ENCODE measurements around the gene VPS26C.
"Not testable (repeated sequence)": the region's sequence is repeated elsewhere in the genome, so short reads cannot be mapped to it uniquely, and the experiment has no call there.

VPS26C gene

DNA sequence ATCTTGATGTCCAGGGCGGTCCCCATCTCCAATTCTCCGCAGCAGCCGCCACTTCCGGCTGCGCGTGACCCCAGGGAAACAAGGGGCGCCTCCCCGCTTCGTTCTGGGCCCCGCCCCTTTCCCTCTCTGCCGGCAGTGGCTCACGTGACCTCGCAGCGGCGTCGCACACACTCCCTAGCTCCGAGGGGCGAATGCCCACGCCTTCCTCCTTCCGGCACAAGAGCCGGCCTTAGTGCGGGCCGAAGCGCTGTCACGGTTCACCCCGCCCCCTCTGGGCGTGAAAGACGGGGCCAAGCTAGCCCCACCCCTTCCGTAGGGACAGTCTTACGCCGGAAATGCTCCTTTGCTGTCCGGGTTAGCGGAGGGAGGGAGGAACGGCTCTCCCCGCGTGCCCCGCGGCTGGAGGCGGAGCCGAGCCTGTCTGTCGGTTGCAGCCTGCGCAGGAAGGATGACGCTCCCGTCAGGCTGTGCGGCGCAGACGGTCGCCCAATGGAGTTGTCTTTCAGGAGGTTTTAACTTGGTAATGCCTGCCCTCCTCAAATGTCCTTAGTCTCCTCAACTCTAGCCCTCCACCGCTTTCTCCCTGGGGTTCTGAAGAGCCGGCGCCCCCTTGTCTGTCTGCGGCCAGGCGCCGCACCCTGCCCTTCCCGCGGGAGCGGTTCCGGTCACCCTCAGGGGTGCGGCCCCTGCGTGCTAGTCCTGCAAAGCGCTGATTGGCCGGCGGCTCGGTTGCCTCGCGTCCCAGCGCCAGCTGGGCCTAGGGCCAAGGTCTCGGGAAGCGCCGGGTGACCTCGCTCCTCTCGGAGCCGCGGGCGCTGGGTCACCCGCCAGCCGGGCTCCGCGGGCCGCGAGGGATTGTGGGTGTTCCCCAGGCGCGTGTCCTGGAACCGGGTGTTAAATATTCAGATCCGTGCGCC is at the start of gene VPS26C:
Gene VPS26C (minus strand): TSS at position 66 of the 917 bp plus-strand sequence. CDS start 40 bp downstream, at position 26.
- peak; percentile 97 for DNase-seq (ENCODE audit: low read depth)

DNA sequence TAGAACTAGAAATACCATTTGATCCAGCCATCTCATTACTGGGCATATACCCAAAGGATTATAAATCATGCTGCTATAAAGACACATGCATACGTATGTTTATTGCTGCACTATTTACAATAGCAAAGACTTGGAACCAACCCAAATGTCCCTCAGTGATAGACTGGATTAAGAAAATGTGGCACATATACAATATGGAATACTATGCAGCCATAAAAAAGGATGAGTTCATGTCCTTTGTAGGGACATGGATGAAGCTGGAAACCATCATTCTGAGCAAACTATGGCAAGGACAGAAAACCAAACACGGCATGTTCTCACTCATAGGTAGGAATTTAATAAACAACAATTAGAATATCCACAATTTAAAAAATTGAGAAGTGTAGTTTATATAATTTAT is 48.9 kb upstream of the VPS26C start:
- DNase-seq (ENCODE audit: low read depth): not testable (repeated sequence)

DNA sequence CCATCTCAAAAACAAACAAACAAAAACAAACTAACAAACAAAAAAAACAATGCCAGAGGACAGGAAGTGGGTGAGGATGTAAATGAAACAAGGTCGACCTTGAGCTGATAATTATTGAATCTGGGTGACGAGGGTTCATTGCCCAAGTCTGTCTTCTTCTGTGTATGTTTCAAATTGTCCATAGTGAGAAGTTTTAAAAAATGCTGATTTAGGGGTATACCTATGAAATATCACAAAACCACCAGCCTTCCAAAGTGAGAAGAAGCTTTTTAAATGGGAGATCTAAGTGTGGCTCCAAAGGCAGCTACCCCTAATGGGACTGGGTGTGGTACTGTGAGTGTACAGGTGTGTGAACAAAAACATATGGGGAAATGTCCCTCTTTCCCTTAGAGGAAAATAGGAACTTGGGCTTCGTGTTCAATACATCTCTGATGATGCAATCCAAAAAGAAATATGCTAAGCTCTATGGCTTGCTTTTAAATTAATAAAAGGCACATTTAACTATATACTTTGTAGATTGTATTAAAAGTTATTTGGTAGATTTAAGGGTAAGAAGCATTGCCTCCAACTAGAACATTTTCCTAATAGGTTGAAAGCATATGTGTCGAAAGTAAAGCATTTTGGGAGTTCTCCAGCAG is 33.1 kb upstream of the VPS26C start:
- no peak for DNase-seq (ENCODE audit: low read depth)

DNA sequence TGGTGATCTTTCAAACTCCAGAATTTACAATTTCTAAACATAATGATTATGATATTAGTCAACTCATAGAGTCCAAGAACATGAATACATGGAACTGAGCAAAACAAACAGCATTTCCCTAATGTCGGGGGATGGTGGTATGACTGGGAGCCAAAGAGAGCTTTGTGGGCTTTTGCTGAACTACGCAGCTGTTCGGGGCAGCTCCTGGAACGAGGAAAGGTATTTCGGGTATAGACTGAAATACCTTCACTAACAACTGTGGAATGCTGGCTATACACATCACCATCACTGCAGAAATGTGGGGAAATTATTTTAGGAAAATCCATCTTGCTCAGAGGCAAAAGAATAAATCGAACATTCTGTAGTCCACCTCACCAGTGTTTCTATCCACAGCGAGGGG is 30.2 kb upstream of the VPS26C start:
- DNase-seq (ENCODE audit: low read depth): no peak

DNA sequence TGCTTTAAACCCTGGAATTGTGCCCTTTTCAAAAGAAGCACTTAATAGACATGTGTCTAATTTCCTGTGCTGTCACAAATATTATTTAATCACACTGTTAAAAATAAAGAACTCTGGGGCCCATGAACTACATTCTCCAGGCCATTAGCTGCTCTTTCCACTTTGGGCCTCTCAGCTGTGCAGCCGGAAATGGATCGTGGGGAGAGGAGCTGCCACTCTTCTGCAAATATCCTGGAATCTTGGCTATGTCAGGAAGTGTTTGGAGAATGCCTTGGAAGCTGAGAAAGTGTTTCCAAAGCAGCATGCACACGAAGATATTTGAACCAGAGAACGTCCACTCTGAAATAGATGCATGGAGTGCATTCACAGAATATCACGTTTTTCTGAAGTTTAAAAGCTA is 27.5 kb upstream of the VPS26C start:
- no peak for DNase-seq (ENCODE audit: low read depth)

DNA sequence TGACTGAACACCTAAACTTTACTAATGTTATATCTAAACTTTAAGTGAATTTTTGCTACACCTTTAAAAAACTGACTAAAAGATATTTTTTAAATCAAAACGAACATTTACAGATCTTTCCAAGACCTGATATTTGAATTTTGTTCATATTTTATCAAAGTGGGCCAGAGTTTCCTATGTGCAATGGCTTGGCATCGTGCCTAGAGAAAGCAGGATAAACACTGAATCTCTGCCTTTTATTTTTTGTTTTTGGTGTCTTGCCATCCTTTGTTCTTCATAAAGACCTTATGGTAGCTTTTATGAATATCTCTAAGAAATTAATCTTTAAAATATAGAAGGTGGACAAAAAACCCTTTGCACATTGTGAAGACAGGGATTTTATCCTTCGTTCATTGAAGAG is 25.8 kb upstream of the VPS26C start:
- no peak for DNase-seq (ENCODE audit: low read depth)

DNA sequence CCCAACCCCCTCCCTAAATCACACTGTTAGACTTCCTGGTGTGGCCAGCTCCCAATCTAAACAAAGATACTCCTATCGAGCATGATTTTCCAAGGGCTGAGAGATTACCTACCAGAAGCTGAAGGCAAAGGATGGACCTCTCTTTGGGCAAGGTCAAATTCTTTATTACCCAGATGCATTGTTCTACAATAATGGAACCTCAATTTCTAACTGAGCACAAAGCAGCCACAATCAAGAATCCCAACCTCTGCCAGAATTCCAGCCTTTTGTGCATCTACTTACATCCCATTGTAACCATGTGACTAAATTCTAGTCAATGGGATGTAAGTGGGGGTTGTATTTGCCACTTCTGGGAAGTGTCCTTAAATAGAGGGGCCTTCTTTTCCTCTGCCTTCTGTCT is 24.9 kb upstream of the VPS26C start:
- no peak for DNase-seq (ENCODE audit: low read depth)

DNA sequence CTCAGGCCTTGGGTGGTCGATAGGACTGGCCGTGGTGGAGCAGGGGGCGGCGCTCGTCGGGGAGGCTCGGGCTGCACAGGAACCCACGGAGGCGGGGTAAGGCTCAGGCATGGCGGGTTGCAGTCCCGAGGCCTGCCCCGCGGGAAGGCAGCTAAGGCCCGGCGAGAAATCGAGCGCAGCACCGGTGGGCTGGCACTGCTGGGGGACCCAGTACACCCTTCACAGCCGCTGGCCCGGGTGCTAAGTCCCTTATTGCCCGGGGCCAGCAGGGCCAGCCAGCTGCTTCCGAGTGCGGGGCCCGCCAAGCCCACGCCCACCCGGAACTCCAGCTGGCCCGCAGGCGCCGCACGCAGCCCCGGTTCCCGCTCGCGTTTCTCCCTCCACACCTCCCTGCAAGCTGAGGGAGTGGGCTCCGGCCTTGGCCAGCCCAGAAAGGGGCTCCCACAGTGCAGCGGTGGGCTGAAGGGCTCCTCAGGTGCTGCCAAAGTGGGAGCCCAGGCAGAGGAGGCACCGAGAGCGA is 16.1 kb upstream of the VPS26C start:
- DNase-seq (ENCODE audit: low read depth): not testable (repeated sequence)

DNA sequence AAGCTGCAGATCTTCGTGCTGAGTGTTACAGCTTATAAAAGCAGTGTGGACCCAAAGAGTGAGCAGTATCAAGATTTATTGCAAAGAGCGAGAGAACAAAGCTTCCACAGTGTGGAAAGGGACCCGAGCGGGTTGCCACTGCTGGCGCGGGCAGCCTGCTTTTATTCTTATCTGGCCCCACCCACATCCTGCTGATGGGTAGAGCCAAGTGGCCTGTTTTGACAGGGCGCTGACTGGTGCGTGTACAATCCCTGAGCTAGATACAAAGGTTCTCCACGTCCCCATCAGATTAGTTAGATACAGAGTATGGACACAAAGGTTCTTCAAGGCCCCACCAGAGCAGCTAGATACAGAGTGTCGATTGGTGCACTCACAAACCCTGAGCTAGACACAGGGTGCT is 15.5 kb upstream of the VPS26C start:
- not testable (repeated sequence) for DNase-seq (ENCODE audit: low read depth)

DNA sequence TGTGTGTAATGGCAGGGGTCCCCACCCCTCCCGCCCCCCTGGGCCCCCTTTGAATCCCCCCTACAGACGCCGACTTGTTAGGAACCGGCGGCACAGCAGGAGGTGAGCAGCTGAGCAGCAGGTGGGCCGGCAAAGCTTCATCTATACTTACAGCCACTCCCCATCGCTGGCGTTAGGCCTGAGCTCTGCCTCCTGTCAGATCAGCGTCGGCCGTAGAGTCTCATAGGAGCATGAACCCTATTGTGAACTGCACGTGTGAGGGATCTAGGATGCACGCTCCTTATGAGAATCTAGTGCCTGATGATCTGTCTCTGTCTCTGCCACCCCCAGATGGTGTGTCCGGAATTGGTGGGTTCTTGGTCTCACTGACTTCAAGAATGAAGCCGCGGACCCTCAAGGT is 14.9 kb upstream of the VPS26C start:
- DNase-seq (ENCODE audit: low read depth): no peak

DNA sequence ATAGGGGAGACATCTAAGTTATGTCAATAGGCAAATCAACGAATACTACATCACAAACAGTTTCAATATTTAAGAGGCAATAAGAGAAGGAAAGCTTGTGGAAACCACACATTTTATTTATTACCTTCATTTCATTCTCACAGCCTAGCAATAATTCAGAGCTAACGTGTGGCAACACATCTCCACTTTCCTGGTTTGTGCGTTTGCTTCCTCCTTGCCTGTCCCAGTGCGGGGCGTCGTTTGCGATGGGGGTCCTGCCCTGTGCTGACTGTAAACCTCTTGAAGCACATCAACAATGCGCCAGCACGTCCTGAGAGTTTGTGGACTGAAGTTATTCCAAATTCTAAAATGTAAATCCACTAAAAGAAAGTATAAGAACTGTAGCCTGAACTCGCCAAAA is 14.4 kb upstream of the VPS26C start:
- no peak for DNase-seq (ENCODE audit: low read depth)

DNA sequence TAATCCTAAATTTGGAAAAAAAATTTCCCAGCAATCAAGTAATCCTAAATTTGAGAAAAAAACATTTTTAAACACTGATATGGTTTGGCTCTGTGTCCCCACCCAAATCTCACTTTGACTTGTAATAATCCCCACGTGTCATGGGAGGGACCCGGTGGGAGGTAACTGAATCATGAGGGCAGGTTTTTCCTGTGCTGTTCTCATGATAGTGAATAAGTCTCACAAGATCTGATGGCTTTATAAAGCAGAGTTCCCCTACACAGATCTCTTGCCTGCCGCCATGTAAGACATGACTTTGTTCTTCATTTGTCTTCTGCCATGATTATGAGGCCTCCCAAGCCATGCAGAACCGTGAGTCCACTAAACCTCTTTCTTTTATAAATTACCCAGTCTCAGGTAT is 12.1 kb upstream of the VPS26C start:
- DNase-seq (ENCODE audit: low read depth): not testable (repeated sequence)

DNA sequence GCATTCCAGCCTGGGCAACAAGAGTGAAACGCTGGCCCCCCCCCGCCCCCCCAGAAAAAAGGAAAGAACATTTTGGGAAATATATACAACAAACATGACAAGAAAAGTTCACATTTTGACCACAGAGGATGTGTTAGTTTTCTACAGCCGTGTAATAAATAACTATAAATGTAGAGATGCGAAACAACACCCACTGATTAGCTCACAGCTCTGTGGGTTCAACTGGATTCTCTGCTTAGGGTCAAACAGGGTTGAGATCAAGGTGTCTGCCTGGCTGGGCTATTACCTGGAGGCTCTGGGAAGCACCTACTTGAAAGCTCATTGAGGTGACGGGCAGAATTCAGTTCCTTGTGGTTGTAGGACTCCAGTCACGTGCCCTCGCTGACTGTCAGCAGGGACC is 11.1 kb upstream of the VPS26C start:
- DNase-seq (ENCODE audit: low read depth): no peak

DNA sequence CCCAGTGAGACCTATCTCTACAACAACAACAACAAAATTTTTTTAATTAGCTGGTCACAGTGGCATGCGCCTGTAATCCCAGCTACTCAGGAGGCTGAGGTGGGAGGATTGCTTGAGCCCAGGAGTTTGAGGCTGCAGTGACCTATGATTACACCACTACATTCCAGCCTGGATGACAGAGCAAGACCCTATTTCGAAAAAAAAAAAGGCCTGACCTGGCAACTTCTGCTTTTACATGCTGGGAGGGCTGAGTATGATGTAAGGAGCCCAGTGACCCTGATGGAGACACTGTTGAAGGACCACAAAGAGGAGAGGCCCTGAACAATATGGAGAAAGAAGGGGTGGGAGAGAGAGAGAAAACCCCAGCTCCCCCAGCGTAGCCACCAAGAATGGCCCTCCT is 9.2 kb upstream of the VPS26C start:
- DNase-seq (ENCODE audit: low read depth): no peak

DNA sequence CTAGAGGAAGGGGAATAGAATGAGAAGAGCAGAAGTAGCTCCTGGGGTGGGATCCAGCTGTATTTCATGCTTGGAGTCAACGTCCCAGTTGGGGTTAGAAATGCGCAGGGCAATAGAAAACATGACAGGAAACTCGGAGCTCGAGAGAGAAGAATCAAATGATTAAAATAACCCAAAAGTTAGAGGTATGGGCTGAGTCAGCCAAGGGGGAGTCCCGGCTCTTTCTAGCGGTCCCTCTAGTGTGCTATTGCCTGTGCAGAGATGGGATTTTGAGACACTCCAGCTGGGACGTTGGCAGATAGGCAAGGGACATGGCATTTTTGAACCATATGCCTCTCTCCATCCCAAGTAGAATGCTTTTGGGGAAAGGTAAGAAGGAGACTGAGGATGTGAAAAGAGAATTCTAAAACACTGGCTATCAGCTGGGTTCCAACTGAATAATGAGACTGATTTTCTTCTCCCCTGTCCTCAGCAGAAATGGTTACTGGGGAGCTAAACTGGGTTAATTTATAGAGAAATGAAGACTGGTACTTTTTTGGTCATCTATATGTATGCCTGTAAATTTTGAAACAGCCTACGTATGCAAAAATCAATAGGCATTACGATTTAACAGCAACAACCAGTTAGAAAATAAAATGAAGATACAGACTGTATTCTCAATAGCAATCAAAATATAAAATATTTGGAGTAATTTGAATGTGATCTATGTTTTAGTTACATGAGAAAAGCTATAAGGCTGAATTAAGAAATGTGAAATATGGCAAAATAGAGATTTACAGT is 7.0 kb upstream of the VPS26C start:
- no peak for DNase-seq (ENCODE audit: low read depth)

DNA sequence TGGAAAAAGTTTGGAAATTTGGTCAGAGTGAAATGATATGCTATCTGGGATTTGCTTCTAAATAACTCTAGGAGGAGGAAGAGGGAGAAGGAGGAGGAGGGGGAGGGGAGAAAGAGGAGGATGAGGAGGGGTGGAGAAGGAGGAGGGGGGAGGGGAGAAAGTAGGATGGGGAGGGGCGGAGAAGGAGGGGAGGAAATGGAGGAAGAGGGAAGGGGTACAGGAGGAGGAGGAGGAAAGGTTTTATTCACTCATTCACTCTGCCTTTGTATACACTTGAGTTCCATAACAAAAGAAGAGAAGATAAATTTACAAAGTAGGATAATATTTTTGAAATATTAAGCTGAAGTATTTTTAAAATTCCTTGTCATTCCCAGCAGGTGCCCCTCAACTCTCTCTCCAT is 6.3 kb upstream of the VPS26C start:
- no peak for DNase-seq (ENCODE audit: low read depth)

DNA sequence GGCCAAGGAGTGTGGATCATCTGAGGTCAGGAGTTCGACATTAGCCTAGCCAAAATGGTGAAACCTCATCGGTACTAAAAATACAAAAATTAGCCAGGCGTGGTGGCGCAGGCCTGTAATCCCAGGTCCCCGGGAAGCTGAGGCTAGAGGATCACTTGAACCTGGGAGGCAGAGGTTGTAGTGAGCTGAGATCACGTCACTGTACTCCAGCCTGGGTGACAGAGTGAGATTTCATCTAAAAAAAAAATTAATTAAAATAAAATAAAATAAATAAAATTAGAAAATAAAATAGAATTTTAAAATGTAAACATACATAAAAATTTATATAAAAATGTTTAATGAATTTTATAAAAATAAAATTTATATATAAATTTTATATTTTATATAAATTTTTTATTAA is 5.8 kb upstream of the VPS26C start:
- no peak for DNase-seq (ENCODE audit: low read depth)

DNA sequence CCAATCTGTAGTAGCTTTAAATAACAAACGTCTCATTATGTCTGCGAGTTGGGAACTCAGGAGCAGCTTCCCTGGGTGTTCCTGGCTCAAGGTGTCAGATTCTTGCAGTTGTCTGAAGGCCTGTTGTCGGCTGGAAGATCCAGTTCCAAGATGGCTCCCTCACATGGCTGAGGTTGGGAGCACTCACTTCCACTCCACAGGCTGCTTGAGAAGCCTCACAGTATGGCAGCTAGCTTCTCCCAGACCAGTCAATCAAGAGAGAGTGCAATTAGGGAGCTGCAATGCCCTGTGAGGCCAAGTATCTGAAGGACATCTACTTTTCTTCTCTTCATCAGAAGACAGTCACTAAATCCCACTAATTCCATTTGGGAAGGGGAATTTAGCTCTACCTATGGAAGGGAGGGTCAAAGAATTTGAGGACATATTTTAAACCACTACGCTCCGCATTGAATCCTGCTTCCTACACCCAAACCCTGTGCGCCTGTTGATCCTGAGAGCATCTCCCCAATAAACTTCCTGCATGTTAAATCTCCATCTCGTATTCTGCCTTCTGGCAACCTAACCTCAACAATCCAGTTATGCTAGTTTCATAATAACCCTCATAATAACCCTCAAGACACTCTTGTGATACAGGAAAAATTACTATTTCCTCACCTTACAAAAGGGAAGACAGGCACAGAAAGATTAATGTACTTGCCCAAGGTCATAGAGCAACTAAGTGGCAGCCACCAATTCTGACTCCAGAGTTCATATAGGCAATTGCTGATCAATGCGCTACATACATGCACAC is 3.6 kb upstream of the VPS26C start:
- no peak for DNase-seq (ENCODE audit: low read depth)

DNA sequence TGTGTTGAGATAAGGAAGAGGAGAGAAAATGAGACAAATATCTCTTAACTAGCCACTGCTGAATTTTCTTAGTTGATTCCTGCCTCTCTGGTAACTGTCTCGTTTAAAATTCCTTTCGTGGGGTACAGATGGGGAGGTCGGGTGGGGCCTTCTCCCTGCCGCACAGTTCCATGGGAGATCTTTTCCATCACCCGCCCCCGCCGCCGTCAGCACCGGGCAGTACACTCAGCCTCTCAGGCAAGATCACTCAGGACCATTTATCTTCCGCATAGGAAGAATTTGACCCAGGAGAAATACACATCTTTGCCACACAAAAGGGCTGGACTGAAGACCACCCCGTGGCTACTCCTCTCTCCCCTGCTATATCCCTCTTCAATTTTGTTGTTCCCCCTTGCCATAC is 2.3 kb upstream of the VPS26C start:
- no peak for DNase-seq (ENCODE audit: low read depth)

DNA sequence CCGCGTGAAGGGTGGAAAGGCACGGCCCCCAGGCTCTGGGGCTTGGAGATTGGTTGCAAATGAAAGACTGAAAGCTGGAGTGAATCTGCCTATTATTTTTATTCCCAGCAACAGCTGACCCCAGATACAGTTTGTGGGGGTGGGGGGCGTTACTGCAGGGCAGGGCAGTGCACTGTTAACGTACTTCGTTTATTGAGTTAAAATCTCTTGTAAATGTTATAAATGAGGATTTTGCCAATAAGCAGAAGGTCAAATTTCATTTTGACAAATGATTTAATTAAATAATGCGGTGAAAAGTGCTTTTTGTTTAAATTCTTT is 1.0 kb upstream of the VPS26C start:
- no peak for DNase-seq (ENCODE audit: low read depth)

DNA sequence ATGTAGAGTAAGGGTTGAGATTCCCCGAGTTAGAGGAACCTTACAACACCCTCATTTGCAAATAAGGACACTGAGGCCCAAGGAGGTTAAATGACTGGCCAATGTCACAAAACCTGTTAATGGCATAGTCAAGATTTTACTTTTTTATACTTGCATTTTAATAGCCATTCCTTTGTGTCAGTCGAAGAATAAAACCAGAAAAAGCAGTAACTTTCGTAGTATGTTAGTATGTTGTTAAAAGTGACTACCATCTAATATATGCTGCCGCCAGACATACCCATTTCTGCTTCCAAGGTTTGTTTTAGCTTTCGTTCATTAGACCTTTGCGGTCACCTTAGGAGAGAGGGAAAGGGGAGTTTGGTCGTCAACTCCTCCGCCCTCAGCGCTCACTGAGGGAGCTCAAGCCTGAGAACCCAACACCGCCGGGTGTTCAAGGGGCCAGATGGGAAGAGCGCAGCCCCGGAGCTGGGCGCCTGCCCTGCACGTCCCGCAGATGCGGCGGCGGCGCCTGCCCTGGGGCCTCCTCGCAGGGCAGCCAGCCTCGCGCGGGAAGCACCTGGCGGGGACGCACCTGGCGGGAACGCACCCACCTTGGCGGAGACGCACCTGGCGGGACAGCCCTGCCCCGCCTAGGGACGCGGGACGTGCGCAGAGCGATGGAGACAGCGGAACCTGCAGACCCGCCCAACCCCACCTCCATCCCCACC is 466 bp downstream of the VPS26C start:
- DNase-seq (ENCODE audit: low read depth): no peak

Measured in activated T-helper 1 cell treated with Interleukin-2 at 50 U/mL for 16 hours (primary cell).